ENCODE measurements around the gene NPEPL1.

The NPEPL1 gene

GRCh38 chr20:58709013-58709702, 16.6 kb downstream of the NPEPL1 start:
- TF ChIP-seq EZH2 (IDR thresholded peaks at IDR 0.05; ENCODE audit: borderline replicate concordance, low read length) (no peak), CTCF (IDR thresholded peaks at IDR 0.05; ENCODE audit: low read length) (no peak)
- Histone ChIP-seq H3K9ac (ENCODE audit: low read length) (no peak overlapping the region), H2AFZ (ENCODE audit: low read length) (no peak overlapping the region), H3K4me2 (ENCODE audit: low read length) (no peak overlapping the region), H3K36me3 (ENCODE audit: insufficient read depth, low read length) (no peaks in the 10 kb centered on the region; the same call in 1 of the 2 replicates), H3F3A (ENCODE audit: insufficient read depth, low read length) (no peaks in the 10 kb centered on the region), H4K20me1 (ENCODE audit: insufficient read depth, low read length) (no peaks in the 10 kb centered on the region), H3K9me2 (ENCODE audit: low read depth, low read length) (no peaks in the 10 kb centered on the region), H3K27me3 (ENCODE audit: insufficient read depth, low read length) (no peaks in the 10 kb centered on the region), H3K9me3 (ENCODE audit: low read length) (no peaks in the 10 kb centered on the region), H3K4me3 (ENCODE audit: low read depth, low read length, poor library complexity, severe bottlenecking) (no peak overlapping the region), H3K4me1 (ENCODE audit: insufficient read depth, low read length, severe bottlenecking) (no peaks in the 10 kb centered on the region), H3K79me2 (ENCODE audit: insufficient read depth, low read length) (no peaks in the 10 kb centered on the region), H3K27ac (ENCODE audit: low read depth, low read length, poor library complexity, severe bottlenecking) (no peak overlapping the region)

GRCh38 chr20:58709703-58710039, 17.1 kb downstream of the NPEPL1 start:
- Histone ChIP-seq H3K9ac (ENCODE audit: low read length) (no peak overlapping the region), H3K4me1 (ENCODE audit: insufficient read depth, low read length, severe bottlenecking) (no peaks in the 10 kb centered on the region), H3F3A (ENCODE audit: insufficient read depth, low read length) (no peaks in the 10 kb centered on the region), H3K9me2 (ENCODE audit: low read depth, low read length) (no peaks in the 10 kb centered on the region), H2AFZ (ENCODE audit: low read length) (no peak overlapping the region), H3K4me3 (ENCODE audit: low read depth, low read length, poor library complexity, severe bottlenecking) (no peak overlapping the region), H3K9me3 (ENCODE audit: low read length) (no peaks in the 10 kb centered on the region), H4K20me1 (ENCODE audit: insufficient read depth, low read length) (no peaks in the 10 kb centered on the region), H3K79me2 (ENCODE audit: insufficient read depth, low read length) (no peaks in the 10 kb centered on the region), H3K4me2 (ENCODE audit: low read length) (no peak overlapping the region), H3K27me3 (ENCODE audit: insufficient read depth, low read length) (no peaks in the 10 kb centered on the region), H3K27ac (ENCODE audit: low read depth, low read length, poor library complexity, severe bottlenecking) (no peak overlapping the region), H3K36me3 (ENCODE audit: insufficient read depth, low read length) (no peaks in the 10 kb centered on the region)
- no peak for TF ChIP-seq EZH2 (IDR thresholded peaks at IDR 0.05; ENCODE audit: borderline replicate concordance, low read length)
- no peak for TF ChIP-seq CTCF (IDR thresholded peaks at IDR 0.05; ENCODE audit: low read length)

- Histone ChIP-seq H3K9me2 (ENCODE audit: low read depth, low read length) (no peaks in the 10 kb centered on the region), H3K27ac (ENCODE audit: low read depth, low read length, poor library complexity, severe bottlenecking) (no peak overlapping the region), H2AFZ (ENCODE audit: low read length) (no peak overlapping the region), H3F3A (ENCODE audit: insufficient read depth, low read length) (no peaks in the 10 kb centered on the region), H3K9me3 (ENCODE audit: low read length) (no peaks in the 10 kb centered on the region), H3K4me1 (ENCODE audit: insufficient read depth, low read length, severe bottlenecking) (no peaks in the 10 kb centered on the region), H3K9ac (ENCODE audit: low read length) (no peak overlapping the region), H3K79me2 (ENCODE audit: insufficient read depth, low read length) (no peaks in the 10 kb centered on the region), H3K4me2 (ENCODE audit: low read length) (no peak overlapping the region), H3K27me3 (ENCODE audit: insufficient read depth, low read length) (no peaks in the 10 kb centered on the region), H3K4me3 (ENCODE audit: low read depth, low read length, poor library complexity, severe bottlenecking) (no peak overlapping the region), H4K20me1 (ENCODE audit: insufficient read depth, low read length) (no peaks in the 10 kb centered on the region), H3K36me3 (ENCODE audit: insufficient read depth, low read length) (no peaks in the 10 kb centered on the region)
- TF ChIP-seq CTCF (IDR thresholded peaks at IDR 0.05; ENCODE audit: low read length) (no peak), EZH2 (IDR thresholded peaks at IDR 0.05; ENCODE audit: borderline replicate concordance, low read length) (no peak)
Measured at GRCh38 chr20:58710481-58711265, 18.1 kb downstream of the NPEPL1 start.

All from OCI-LY1 (cell line).